ENCODE measurements around the gene CELA2A. TPM values are rescaled to one million over a fixed set of nuclear protein-coding genes. Genes with fewer than 3 reads are reported as not detected.
A peak's percentile ranks its signal among the peaks of the same experiment; 100 is the strongest.

The CELA2A gene
- total and polyA plus RNA-seq, 8 donors, result 0.34 to 0.53 (median 0.49) TPM; not detected in 5

DNA sequence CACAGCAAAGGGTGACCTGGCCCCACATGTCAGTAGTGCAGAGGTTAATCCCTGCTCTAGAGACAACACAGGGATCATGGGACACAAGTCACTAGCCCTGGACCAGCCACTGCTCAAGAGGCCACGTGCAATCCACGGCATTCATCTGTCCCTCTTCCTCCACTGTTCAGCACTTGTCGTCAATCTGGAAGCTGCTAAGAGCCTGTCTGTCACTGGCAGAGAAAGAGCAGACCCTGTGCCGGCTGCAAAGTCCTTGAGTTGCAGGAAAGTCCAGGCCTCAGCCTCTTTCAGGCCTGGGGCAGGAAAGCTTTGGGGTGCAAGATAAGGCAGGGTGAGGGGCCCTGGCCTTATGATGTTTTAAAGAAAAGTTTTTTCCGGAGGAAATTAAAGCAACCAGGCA is 36.1 kb downstream of the CELA2A start:
- Histone ChIP-seq H3K36me3 (peaks cover 0 to 55% of the 10 kb centered on the region in 2 donors), H3K4me3 (no peak overlapping the region), H3K27me3 (no peaks in the 10 kb centered on the region), H3K9me3 (no peaks in the 10 kb centered on the region), H3K27ac (no peak overlapping the region), H3K4me1 (no peaks in the 10 kb centered on the region)
- ATAC-seq (no peak), DNase-seq (no peak)
- TF ChIP-seq, protein P1, sequence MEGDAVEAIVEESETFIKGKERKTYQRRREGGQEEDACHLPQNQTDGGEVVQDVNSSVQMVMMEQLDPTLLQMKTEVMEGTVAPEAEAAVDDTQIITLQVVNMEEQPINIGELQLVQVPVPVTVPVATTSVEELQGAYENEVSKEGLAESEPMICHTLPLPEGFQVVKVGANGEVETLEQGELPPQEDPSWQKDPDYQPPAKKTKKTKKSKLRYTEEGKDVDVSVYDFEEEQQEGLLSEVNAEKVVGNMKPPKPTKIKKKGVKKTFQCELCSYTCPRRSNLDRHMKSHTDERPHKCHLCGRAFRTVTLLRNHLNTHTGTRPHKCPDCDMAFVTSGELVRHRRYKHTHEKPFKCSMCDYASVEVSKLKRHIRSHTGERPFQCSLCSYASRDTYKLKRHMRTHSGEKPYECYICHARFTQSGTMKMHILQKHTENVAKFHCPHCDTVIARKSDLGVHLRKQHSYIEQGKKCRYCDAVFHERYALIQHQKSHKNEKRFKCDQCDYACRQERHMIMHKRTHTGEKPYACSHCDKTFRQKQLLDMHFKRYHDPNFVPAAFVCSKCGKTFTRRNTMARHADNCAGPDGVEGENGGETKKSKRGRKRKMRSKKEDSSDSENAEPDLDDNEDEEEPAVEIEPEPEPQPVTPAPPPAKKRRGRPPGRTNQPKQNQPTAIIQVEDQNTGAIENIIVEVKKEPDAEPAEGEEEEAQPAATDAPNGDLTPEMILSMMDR (IDR thresholded peaks at IDR 0.05), result no peak
- intact Hi-C loops (cut with DNase I), result no loop called here

DNA sequence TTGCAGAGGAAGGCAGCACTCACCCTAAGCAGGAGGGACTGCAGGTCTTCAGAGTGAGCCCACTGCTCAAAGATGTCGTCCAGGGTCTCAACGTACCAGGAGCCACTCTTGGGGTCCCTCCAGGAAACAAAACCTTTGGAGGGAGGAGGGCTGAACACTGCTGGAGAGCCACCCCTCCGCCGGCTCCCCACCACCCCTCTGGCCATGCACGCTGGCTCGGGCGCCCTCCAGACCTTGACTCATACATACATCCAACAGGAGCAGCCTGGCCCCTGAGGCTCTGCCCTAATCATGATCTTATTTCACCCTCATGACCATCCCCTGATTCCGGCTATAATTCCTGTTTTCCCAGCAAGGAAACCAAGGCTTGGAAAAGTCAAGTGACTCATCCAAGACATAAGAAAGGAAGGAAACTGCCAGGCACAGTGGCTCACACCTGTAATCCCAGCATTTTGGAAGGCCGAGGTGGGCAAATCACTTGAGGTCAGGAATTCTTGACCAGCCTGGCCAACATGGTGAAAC is 37.4 kb downstream of the CELA2A start:
- Histone ChIP-seq H3K4me3 (no peak overlapping the region), H3K4me1 (no peaks in the 10 kb centered on the region), H3K9me3 (no peaks in the 10 kb centered on the region), H3K27me3 (no peaks in the 10 kb centered on the region), H3K27ac (no peak overlapping the region), H3K36me3 (peaks cover 0 to 55% of the 10 kb centered on the region in 2 donors)
- TF ChIP-seq, protein P1 (IDR thresholded peaks at IDR 0.05), result no peak
- no peak for DNase-seq
- ATAC-seq, result no peak
- intact Hi-C loops (cut with DNase I), result no loop called here

DNA sequence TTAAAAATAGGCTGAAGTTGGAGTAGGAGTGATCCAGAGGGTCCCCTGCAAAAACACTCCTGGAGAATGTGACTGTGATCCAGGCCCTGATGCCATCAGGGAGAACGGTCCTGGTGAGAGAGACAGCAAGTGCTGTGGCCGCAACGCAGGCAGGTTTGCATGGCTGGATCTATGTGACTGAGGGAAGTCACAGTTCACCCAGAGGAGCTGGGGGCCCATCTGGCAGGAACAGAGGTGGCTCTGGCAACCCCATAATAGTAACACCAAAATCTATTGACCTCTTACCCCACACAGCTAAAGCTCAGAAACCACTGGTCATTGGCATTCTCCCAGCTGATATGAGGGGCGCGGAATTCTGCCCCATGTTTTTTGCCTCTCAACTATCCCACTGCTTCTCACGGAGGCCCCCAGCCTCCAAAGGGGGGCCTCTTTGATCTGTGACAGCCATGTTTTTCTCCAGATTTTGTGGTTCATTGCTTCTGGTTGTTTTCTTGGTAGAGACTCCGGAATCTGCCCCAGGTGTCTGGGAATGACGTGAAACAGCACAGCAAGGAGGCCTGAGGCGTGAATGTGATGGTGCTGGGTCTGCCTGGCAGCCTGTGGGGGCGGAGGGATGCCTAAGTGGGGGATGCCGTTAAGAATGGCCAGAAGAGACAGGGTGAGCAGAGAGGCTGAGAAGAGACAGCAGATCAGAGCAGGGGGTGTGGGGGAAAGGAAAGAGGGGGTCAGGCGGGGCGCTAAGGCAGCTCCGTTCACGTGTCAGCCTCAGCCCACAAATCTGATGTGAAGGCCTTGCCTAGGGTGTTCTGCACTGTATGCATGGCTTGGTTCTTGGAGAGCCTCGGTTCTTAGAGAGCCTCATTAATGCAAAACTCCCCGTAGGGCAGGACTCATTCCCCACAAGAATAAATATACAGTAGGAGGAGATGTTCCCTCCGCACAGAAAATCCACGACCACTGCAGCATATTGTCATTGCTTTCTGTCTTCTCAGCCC is 43.9 kb downstream of the CELA2A start:
- intact Hi-C loops (cut with DNase I), result no loop called here

DNA sequence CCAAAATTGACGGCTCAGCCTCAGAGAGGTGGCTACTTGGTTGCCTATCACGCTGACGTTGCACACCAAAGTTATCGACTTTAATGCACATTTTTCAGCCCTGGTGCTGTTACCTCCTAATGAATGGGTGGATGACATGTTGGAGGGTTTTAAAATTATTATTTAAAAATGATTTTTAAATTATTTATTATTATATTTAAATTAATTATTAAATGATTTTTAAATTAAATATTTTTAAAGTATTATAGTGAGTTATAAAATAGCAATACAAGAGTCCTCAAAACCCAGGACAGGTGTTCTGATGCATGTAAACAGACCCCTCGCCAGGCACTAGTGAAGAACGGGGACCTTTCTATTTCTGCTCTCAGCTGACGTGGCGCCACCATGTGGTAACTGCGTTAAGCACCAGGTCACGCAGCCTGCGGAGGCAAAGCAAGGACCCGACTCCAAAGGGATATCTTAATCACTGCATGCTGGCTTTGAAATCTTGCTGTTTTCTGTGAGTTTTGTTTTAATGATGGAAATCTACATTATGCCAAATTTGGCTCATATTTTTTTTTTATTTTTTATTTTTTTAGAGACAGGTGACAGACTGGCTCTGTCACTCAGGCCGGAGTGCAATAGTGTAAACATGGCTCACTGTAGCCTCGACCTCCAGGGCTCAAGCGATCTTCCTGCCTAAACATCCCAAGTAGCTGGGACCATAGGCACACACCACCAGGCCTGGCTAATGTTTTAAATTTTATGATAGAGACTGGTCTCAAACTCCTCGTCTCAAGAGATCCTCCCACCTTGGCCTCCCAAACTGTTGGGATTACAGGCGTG is 44.9 kb downstream of the CELA2A start:
- TF ChIP-seq, protein P1 (IDR thresholded peaks at IDR 0.05), result peak; percentile 59 to 65
- no peaks in the 10 kb centered on the region for H3K4me1 ChIP-seq
- ATAC-seq (peak; percentile 77), DNase-seq (peak in 3 of 4 donors; percentile 42 to 87 (median 43))
- no peaks in the 10 kb centered on the region for H3K9me3 ChIP-seq
- intact Hi-C loops (cut with DNase I), result no loop called here
- H3K27me3 ChIP-seq, result no peaks in the 10 kb centered on the region
- H3K27ac ChIP-seq, result no peak overlapping the region
- peaks cover 0 to 46% of the 10 kb centered on the region in 2 donors for H3K36me3 ChIP-seq
- no peak overlapping the region for H3K4me3 ChIP-seq

More for the DNA sequence above, 43.9 kb downstream of the CELA2A start:
- Histone ChIP-seq H3K27me3 (no peaks in the 10 kb centered on the region), H3K4me1 (no peaks in the 10 kb centered on the region), H3K36me3 (peaks cover 0 to 38% of the 10 kb centered on the region in 2 donors), H3K9me3 (no peaks in the 10 kb centered on the region), H3K4me3 (no peak overlapping the region), H3K27ac (no peak overlapping the region)
- no peak for DNase-seq
- ATAC-seq, result no peak
- TF ChIP-seq, protein P1 (IDR thresholded peaks at IDR 0.05), result no peak

Data from left lung (tissue), 10 donors.